ENCODE results near the gene IGSF21. TPM values are rescaled to one million over a fixed set of nuclear protein-coding genes. Genes with fewer than 3 reads are reported as not detected.

The IGSF21 gene
- total and polyA plus RNA-seq, 2 of the 4 experiments (the other 2 are of a cell fraction): not detected

- Histone ChIP-seq H3K14ac (replicated peaks; ENCODE audit: low read depth, low read length) (no peak overlapping the region), H3K4me3 (ENCODE audit: insufficient read depth, low read depth, low read length) (no peak overlapping the region), H4K20me1 (ENCODE audit: insufficient read depth, low read length) (peaks cover 4% of the 10 kb centered on the region; the same call in 1 of the 2 replicates), H2AK9ac (replicated peaks; ENCODE audit: low read depth, low read length, poor library complexity) (no peak overlapping the region), H4K91ac (ENCODE audit: insufficient read depth, low read depth, low read length) (no peak overlapping the region), H4K5ac (ENCODE audit: low read depth, low read length) (no peak overlapping the region), H3K36me3 (ENCODE audit: control insufficient read depth, insufficient read depth, low read length) (no peaks in the 10 kb centered on the region), H3K27ac (ENCODE audit: insufficient read depth, low read length) (no peak overlapping the region), H2BK120ac (ENCODE audit: low read depth, low read length) (no peak overlapping the region), H2AFZ (replicated peaks; ENCODE audit: low read length, poor library complexity) (no peak overlapping the region), H2BK5ac (ENCODE audit: low read depth, low read length, poor library complexity, severe bottlenecking) (no peak overlapping the region), H3K9me3 (ENCODE audit: control insufficient read depth, insufficient read depth, low read length) (no peaks in the 10 kb centered on the region), H3K4ac (ENCODE audit: low read depth, low read length) (no peak overlapping the region), H3K23ac (ENCODE audit: low read depth, low read length) (no peak overlapping the region), H3K9ac (ENCODE audit: low read depth, low read length) (no peak overlapping the region), H2BK20ac (ENCODE audit: low read depth, low read length) (no peak overlapping the region), H3K56ac (ENCODE audit: extremely low read depth, insufficient read depth, low read length) (no peak overlapping the region), H3K4me2 (ENCODE audit: low read depth, low read length) (no peak overlapping the region), H2AK5ac (ENCODE audit: low read depth, low read length) (no peak overlapping the region), H3K27me3 (ENCODE audit: control insufficient read depth, insufficient read depth, low read length) (peaks cover 3% of the 10 kb centered on the region; the same call in 1 of the 2 replicates), H3K4me1 (ENCODE audit: control insufficient read depth, insufficient read depth, low read length) (no peaks in the 10 kb centered on the region), H3K9me1 (ENCODE audit: insufficient read depth, low read length) (peaks cover 2% of the 10 kb centered on the region), H2BK15ac (ENCODE audit: low read depth, low read length) (no peak overlapping the region), H4K8ac (ENCODE audit: low read depth in 2 of 2, low read length in 2 of 2) (no peak overlapping the region), H3K18ac (ENCODE audit: low read depth, low read length) (no peak overlapping the region), H3K79me1 (ENCODE audit: low read depth in 1 of 2, low read length in 2 of 2) (no peaks in the 10 kb centered on the region)
- ChIA-PET POLR2A (ENCODE audit: unreplicated experiment) (no interaction called here), CTCF (no interaction called here)
- BruUV-seq (replicated peaks): no TSS peak
- intact Hi-C loops (cut with micrococcal nuclease): no loop called here
- DNase-seq: no peak
- in situ Hi-C loops (cut with MboI; ENCODE audit: low sequenced_read_pairs): no loop called here
- WGBS, 2 experiments (ENCODE audit: extremely low coverage in 2 of 2, insufficient read length in 1 of 2): 32% methylated on average over 2 of the region's 2 CpGs; no CpG with 5 or more reads in 1 of the 2 experiments
- TF ChIP-seq CEBPB (IDR thresholded peaks at IDR 0.05; ENCODE audit: low read depth, low read length) (no peak), SMC3 (IDR thresholded peaks at IDR 0.05; ENCODE audit: low read depth, low read length) (no peak), MXI1 (IDR thresholded peaks at IDR 0.05; ENCODE audit: borderline replicate concordance, low read depth, low read length) (no peak), MAZ (IDR thresholded peaks at IDR 0.05; ENCODE audit: borderline replicate concordance, low read depth, low read length) (no peak), CTCF (conservative IDR thresholded peaks at IDR 0.05; ENCODE audit: low read depth, low read length) (no peak)
- dilution Hi-C loops (cut with HindIII; ENCODE audit: low sequenced_read_pairs, unreplicated experiment): no loop called here
- ATAC-seq (ENCODE audit: low read depth): no peak
Observed at GRCh38 chr1:18099026-18099425, 8.6 kb upstream of the IGSF21 start.

Data from IMR-90 (cell line).